Osteoblast (primary cell): ENCODE data around the gene SLC30A1. TPM values are rescaled to one million over a fixed set of nuclear protein-coding genes. Genes with fewer than 3 reads are reported as not detected.
A peak's percentile ranks its signal among the peaks of the same experiment; 100 is the strongest.

Experiments
- DNase-seq: peaks from one replicate; pipeline ENCODE4 v3.0.0; 2011; ENCODE audit warnings: low spot score, mixed read lengths; ENCODE audit not compliant: insufficient read length; ENCODE audit errors: missing footprints
- H2AFZ ChIP-seq: 2 replicates; pipeline ENCODE4 v1.6.0; 2011; ENCODE audit warnings: mild to moderate bottlenecking, low read length
- H3K27ac ChIP-seq: 2 replicates; pipeline ENCODE4 v1.5.1; 2011; ENCODE audit warnings: mild to moderate bottlenecking, low read depth, low read length, moderate library complexity
- H3K27me3 ChIP-seq: 2 replicates; pipeline ENCODE4 v1.6.0; 2012; ENCODE audit warnings: mild to moderate bottlenecking, control low read depth, inconsistent platforms, low read length, moderate library complexity; ENCODE audit not compliant: insufficient read depth
- H3K36me3 ChIP-seq: 2 replicates; pipeline ENCODE4 v1.5.1; 2011; ENCODE audit warnings: mild to moderate bottlenecking, low read length, control low read depth, moderate library complexity; ENCODE audit not compliant: insufficient read depth
- H3K4me1 ChIP-seq: 2 replicates; pipeline ENCODE4 v1.5.1; 2011; ENCODE audit warnings: mild to moderate bottlenecking, low read length, control low read depth, moderate library complexity; ENCODE audit not compliant: insufficient read depth
- H3K4me2 ChIP-seq: 2 replicates; pipeline ENCODE4 v1.6.0; 2011; ENCODE audit warnings: mild to moderate bottlenecking, low read length; ENCODE audit not compliant: insufficient read depth
- H3K4me3 ChIP-seq: fragments of 200-600 bp; sonication (generic); 3 replicates; pipeline ENCODE4 v1.5.1; 2012; ENCODE audit warnings: mild to moderate bottlenecking, low read length, inconsistent platforms; ENCODE audit not compliant: insufficient read depth
- H3K79me2 ChIP-seq: 2 replicates; pipeline ENCODE4 v1.6.0; 2012; ENCODE audit warnings: mild to moderate bottlenecking, low read length, control low read depth, inconsistent platforms; ENCODE audit not compliant: insufficient read depth
- H3K9me3 ChIP-seq: 2 replicates; pipeline ENCODE4 v1.5.1; 2011; ENCODE audit warnings: low read depth, low read length, control low read depth
- H4K20me1 ChIP-seq: 2 replicates; pipeline ENCODE4 v1.6.0; 2012; ENCODE audit warnings: mild to moderate bottlenecking, low read length, control low read depth; ENCODE audit not compliant: insufficient read depth
- total RNA-seq: library from RNA; depleted of rRNA; stranded (reverse); fragments of >200 nt; gene quantifications from 2 replicates; pipeline ENCODE4 v1.2.3, GENCODE V29; 2012
- TF ChIP-seq, protein P1 (sequence below): IDR thresholded peaks from 2 replicates; pipeline ENCODE4 v1.5.1; 2011; ENCODE audit warnings: mild to moderate bottlenecking, low read depth, low read length, moderate library complexity; ENCODE audit errors: extremely low read depth

Gene SLC30A1
- total RNA-seq, 1 donor: 49.9 TPM

DNA sequence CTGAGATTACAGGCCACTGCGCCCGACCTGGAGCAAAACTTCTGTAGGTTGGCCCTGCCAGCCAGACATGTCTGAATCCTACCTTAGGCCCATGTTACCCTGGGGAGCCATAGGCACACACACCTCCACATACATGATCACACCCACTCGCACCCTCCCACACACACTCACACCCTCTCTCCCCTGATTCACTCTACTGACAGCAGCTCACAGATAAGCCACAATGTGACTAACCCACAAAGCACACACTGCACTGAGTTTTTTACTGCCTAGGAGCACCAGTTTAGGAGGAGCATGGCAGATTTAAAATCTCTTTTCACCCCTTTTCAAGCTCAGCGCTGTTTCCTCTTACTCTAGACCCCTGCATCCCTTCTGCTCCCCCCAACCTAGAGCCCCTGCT lies 41.7 kb downstream of the SLC30A1 start:
- Histone ChIP-seq H3K36me3 (no peaks in the 10 kb centered on the region), H3K4me2 (no peak overlapping the region), H3K79me2 (no peaks in the 10 kb centered on the region), H3K4me1 (peaks cover 7% of the 10 kb centered on the region), H3K9me3 (no peaks in the 10 kb centered on the region), H2AFZ (no peak overlapping the region), H3K4me3 (no peak overlapping the region), H3K27ac (no peak overlapping the region), H4K20me1 (no peaks in the 10 kb centered on the region), H3K27me3 (no peaks in the 10 kb centered on the region)
- TF ChIP-seq, protein P1, sequence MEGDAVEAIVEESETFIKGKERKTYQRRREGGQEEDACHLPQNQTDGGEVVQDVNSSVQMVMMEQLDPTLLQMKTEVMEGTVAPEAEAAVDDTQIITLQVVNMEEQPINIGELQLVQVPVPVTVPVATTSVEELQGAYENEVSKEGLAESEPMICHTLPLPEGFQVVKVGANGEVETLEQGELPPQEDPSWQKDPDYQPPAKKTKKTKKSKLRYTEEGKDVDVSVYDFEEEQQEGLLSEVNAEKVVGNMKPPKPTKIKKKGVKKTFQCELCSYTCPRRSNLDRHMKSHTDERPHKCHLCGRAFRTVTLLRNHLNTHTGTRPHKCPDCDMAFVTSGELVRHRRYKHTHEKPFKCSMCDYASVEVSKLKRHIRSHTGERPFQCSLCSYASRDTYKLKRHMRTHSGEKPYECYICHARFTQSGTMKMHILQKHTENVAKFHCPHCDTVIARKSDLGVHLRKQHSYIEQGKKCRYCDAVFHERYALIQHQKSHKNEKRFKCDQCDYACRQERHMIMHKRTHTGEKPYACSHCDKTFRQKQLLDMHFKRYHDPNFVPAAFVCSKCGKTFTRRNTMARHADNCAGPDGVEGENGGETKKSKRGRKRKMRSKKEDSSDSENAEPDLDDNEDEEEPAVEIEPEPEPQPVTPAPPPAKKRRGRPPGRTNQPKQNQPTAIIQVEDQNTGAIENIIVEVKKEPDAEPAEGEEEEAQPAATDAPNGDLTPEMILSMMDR: no peak
- peak; percentile 88 for DNase-seq

DNA sequence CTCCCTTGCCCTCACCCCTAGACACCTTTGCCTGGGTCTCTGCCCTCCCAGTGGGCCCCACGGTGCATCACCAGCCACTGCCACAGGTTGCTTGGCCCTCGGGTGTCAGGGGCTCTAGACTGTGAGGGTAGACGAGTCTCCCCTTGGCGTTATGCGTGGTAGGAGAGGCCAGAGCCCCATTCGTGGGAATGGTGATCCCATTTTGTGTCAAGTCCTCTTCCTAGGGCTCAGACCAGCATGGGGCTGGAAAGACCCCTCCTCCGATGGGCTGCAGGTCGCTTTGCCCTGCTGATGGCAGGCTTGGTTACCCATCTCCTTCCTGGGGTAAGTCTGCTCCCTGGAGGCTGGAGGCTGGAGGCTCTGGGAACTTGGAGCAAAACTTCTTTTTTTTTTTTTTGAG lies 42.4 kb downstream of the SLC30A1 start:
- no peak for DNase-seq

DNA sequence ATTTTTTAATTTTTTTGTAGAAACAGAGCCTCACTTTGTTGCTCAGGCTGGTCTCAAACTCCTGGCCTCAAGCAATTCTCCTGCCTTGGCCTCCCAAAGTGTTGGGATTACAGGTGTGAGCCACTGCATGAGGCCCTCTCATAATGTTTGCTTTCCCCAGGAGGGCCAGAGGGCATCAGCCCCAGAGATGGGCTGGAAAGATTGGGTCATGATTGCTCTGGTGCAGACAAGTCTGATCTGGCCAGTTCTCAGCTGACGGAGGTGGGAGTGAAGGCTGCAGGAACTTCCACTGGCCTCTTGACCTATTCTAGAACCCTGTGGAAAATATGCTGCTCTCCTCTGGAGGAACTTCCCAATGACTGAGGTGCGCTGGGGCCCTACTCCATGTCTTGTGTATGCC lies 43.6 kb downstream of the SLC30A1 start:
- H3K4me1 ChIP-seq: peaks cover 7% of the 10 kb centered on the region
- TF ChIP-seq, protein P1: no peak
- H3K27me3 ChIP-seq: peaks cover 6% of the 10 kb centered on the region
- H4K20me1 ChIP-seq: no peaks in the 10 kb centered on the region
- H3K9me3 ChIP-seq: no peaks in the 10 kb centered on the region
- no peak overlapping the region for H3K4me3 ChIP-seq
- no peaks in the 10 kb centered on the region for H3K36me3 ChIP-seq
- DNase-seq: no peak
- H3K4me2 ChIP-seq: no peak overlapping the region
- H2AFZ ChIP-seq: no peak overlapping the region
- H3K27ac ChIP-seq: no peak overlapping the region
- H3K79me2 ChIP-seq: no peaks in the 10 kb centered on the region

More for the DNA sequence above, 42.4 kb downstream of the SLC30A1 start:
- Histone ChIP-seq H3K9me3 (no peaks in the 10 kb centered on the region), H3K4me1 (peaks cover 7% of the 10 kb centered on the region), H2AFZ (no peak overlapping the region), H3K79me2 (no peaks in the 10 kb centered on the region), H3K36me3 (no peaks in the 10 kb centered on the region), H3K27ac (no peak overlapping the region), H3K4me2 (no peak overlapping the region), H4K20me1 (no peaks in the 10 kb centered on the region), H3K4me3 (no peak overlapping the region), H3K27me3 (no peaks in the 10 kb centered on the region)
- TF ChIP-seq, protein P1: no peak

DNA sequence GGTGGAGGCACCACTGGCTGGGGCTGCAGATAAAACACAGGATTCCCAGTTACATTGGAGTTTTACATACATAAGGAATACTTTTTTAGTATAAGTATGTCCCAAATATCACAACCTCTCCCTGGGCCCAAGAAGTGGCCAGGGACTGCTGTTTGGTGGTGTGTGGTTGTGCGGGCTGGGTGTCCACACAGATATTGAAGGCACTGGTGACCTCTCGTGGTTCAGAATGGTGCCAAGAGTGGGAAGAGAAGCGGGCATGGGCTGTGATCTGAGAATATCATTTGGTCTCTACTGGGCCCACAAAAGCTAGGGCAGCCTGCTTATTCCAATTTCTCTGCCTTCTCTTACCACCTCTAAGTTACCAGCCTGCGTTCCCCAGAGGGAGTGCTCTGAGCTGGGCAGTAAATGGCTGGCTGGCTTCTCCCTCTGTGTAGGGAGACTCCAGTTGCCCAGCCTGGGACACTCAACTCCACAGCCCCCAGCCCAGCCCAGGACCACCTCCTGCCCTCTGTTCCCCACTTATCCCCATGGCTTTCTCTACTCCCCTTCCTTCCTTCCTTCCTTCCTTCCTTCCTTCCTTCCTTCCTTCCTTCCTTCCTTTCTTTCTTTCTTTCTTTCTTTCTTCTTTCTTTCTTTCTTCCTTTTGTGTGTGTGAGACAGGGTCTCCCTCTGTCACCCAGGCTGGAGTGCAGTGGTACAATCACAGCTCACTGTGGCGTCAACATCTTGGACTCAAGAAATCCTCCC lies 44.2 kb downstream of the SLC30A1 start:
- Histone ChIP-seq H3K27me3 (peaks cover 12% of the 10 kb centered on the region), H3K4me2 (no peak overlapping the region), H3K4me1 (peaks cover 7% of the 10 kb centered on the region), H3K27ac (no peak overlapping the region), H2AFZ (no peak overlapping the region), H3K79me2 (no peaks in the 10 kb centered on the region), H3K4me3 (no peak overlapping the region), H3K9me3 (no peaks in the 10 kb centered on the region), H3K36me3 (no peaks in the 10 kb centered on the region), H4K20me1 (no peaks in the 10 kb centered on the region)
- TF ChIP-seq, protein P1: no peak
- no peak for DNase-seq
